Measurements from ENCODE around the gene ZNRF1. TPM values are rescaled to one million over a fixed set of nuclear protein-coding genes. Genes with fewer than 3 reads are reported as not detected.

ZNRF1 gene
- total RNA-seq, 3 donors from 2014 or later (not counting 1 experiment from before 2014, with no cell fraction given): 2.4 to 5.1 (median 3.4) TPM

DNA sequence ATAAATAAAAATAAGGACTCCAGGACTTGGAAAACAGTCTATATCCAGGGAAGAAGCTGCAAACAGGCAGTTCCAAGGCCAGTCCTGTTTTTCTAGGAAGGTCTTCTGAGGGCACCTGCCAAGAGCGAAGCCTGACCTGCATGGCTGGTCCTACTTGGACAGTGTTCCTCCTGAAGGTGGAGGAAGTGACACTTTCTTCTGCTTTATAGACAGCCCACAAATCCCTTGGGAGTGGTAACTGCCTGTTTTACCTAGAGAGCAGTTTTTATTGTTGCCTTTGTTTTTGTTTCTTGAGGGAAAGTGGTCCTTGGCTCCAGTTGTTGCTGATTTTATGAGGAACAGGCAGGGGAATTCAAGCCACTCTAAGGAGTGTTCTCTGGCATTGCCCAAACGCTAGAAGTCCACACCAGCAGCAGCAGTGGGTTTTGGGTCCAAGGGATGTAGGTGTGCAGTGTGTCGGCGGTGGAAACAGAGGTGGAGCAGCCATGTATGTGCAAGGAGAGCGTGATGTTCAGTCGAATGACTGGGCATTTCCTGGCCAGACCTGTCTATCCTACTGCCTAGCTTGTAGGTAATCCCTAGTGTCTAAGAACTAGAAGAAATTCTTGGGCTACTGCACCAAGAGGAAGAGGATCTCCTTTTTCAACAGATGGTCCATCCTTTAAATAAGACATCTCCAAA is 82.5 kb downstream of the ZNRF1 start:
- intact Hi-C loops (cut with micrococcal nuclease): no loop called here
- Histone ChIP-seq H3K27ac (ENCODE audit: low read length) (no peak overlapping the region), H3K36me3 (ENCODE audit: control insufficient read depth, insufficient read depth, low read length) (no peaks in the 10 kb centered on the region), H3K4me3 (ENCODE audit: low read length) (no peak overlapping the region), H3K4me1 (ENCODE audit: control insufficient read depth, insufficient read depth, low read length) (peaks cover 6% of the 10 kb centered on the region), H3K9me3 (ENCODE audit: control insufficient read depth, insufficient read depth, low read length) (no peaks in the 10 kb centered on the region), H3K27me3 (ENCODE audit: control insufficient read depth, insufficient read depth, low read length) (no peaks in the 10 kb centered on the region)
- no peaks in the 10 kb centered on the region for H3K9me3 Mint-ChIP-seq
- H3K4me1 Mint-ChIP-seq: peaks cover 4 to 5% of the 10 kb centered on the region in 2 donors
- no peaks in the 10 kb centered on the region for H3K36me3 Mint-ChIP-seq
- DNase-seq: no peak
- no peak overlapping the region for H3K27ac Mint-ChIP-seq
- peaks cover 34 to 64% of the 10 kb centered on the region in 2 donors for H3K27me3 Mint-ChIP-seq (ENCODE audit: low read depth in 2 of 2)
- WGBS (ENCODE audit: insufficient coverage): 70% methylated on average over 6 of the region's 6 CpGs
- ATAC-seq: no peak
- H3K4me3 Mint-ChIP-seq: no peak overlapping the region
- TF ChIP-seq CTCF (IDR thresholded peaks at IDR 0.05): no peak

- H3K9me3 ChIP-seq (ENCODE audit: control insufficient read depth, insufficient read depth, low read length): no peaks in the 10 kb centered on the region
- ATAC-seq: no peak
- peaks cover 3% of the 10 kb centered on the region for H3K4me1 ChIP-seq (ENCODE audit: control insufficient read depth, insufficient read depth, low read length)
- 96% methylated on average over 2 of the region's 5 CpGs for WGBS (ENCODE audit: insufficient coverage)
- no peaks in the 10 kb centered on the region for H3K9me3 Mint-ChIP-seq
- no peak for DNase-seq
- no peak overlapping the region for H3K4me3 Mint-ChIP-seq
- peaks cover 17 to 46% of the 10 kb centered on the region in 2 donors for H3K27me3 Mint-ChIP-seq (ENCODE audit: low read depth in 2 of 2)
- H3K4me3 ChIP-seq (ENCODE audit: low read length): no peak overlapping the region
- H3K36me3 Mint-ChIP-seq: no peaks in the 10 kb centered on the region
- no peak overlapping the region for H3K27ac Mint-ChIP-seq
- intact Hi-C loops (cut with micrococcal nuclease): no loop called here
- H3K4me1 Mint-ChIP-seq: no peaks in the 10 kb centered on the region
- no peak overlapping the region for H3K27ac ChIP-seq (ENCODE audit: low read length)
- no peaks in the 10 kb centered on the region for H3K27me3 ChIP-seq (ENCODE audit: control insufficient read depth, insufficient read depth, low read length)
- TF ChIP-seq CTCF (IDR thresholded peaks at IDR 0.05): no peak
- no peaks in the 10 kb centered on the region for H3K36me3 ChIP-seq (ENCODE audit: control insufficient read depth, insufficient read depth, low read length)
Measured at GRCh38 chr16:75083813-75084212, 85.0 kb downstream of the ZNRF1 start.

DNA sequence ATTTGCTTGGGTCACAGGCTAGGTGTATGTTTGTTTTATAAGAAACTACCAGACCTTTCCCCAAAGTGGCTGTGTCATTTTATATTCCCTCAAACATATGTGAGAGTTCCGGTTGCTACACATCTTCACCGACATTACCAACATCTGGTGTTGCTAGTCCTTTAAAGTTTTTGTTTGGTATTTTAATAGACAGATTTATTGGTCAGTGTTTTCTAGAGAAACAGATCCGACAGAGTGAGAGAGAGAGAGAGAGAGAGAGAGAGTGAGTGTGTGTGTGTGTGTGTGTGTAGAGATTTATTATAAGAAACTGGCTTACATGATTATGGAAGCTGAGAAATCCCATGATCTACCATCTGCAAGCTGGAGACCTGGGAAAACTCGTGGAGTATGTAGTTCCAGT is 86.7 kb downstream of the ZNRF1 start:
- no peak for TF ChIP-seq CTCF (IDR thresholded peaks at IDR 0.05)
- 92% methylated on average over 4 of the region's 4 CpGs for WGBS (ENCODE audit: insufficient coverage)
- Histone ChIP-seq H3K27ac (ENCODE audit: low read length) (no peak overlapping the region), H3K27me3 (ENCODE audit: control insufficient read depth, insufficient read depth, low read length) (no peaks in the 10 kb centered on the region), H3K4me1 (ENCODE audit: control insufficient read depth, insufficient read depth, low read length) (peaks cover 3% of the 10 kb centered on the region), H3K9me3 (ENCODE audit: control insufficient read depth, insufficient read depth, low read length) (no peaks in the 10 kb centered on the region), H3K4me3 (ENCODE audit: low read length) (no peak overlapping the region), H3K36me3 (ENCODE audit: control insufficient read depth, insufficient read depth, low read length) (no peaks in the 10 kb centered on the region)
- Mint-ChIP-seq H3K27me3 (ENCODE audit: low read depth in 2 of 2) (peaks cover 12 to 42% of the 10 kb centered on the region in 2 donors), H3K27ac (no peak overlapping the region), H3K4me1 (no peaks in the 10 kb centered on the region), H3K4me3 (no peak overlapping the region), H3K9me3 (no peaks in the 10 kb centered on the region), H3K36me3 (no peaks in the 10 kb centered on the region)
- ATAC-seq: no peak
- intact Hi-C loops (cut with micrococcal nuclease): no loop called here
- DNase-seq: no peak

GRCh38 chr16:75086281-75086680 is 87.5 kb downstream of the ZNRF1 start:
- peaks cover 11 to 39% of the 10 kb centered on the region in 2 donors for H3K27me3 Mint-ChIP-seq (ENCODE audit: low read depth in 2 of 2)
- no peak for ATAC-seq
- H3K27ac Mint-ChIP-seq: no peak overlapping the region
- H3K4me1 Mint-ChIP-seq: no peaks in the 10 kb centered on the region
- H3K36me3 Mint-ChIP-seq: no peaks in the 10 kb centered on the region
- no peaks in the 10 kb centered on the region for H3K27me3 ChIP-seq (ENCODE audit: control insufficient read depth, insufficient read depth, low read length)
- TF ChIP-seq CTCF (IDR thresholded peaks at IDR 0.05): no peak
- no peak overlapping the region for H3K4me3 ChIP-seq (ENCODE audit: low read length)
- H3K36me3 ChIP-seq (ENCODE audit: control insufficient read depth, insufficient read depth, low read length): no peaks in the 10 kb centered on the region
- no peak overlapping the region for H3K27ac ChIP-seq (ENCODE audit: low read length)
- peaks cover 3% of the 10 kb centered on the region for H3K4me1 ChIP-seq (ENCODE audit: control insufficient read depth, insufficient read depth, low read length)
- intact Hi-C loops (cut with micrococcal nuclease): no loop called here
- 91% methylated on average over 1 of the region's 1 CpG for WGBS (ENCODE audit: insufficient coverage)
- no peak for DNase-seq
- no peaks in the 10 kb centered on the region for H3K9me3 ChIP-seq (ENCODE audit: control insufficient read depth, insufficient read depth, low read length)
- H3K9me3 Mint-ChIP-seq: no peaks in the 10 kb centered on the region
- H3K4me3 Mint-ChIP-seq: no peak overlapping the region
